GM11168 (cell line): ENCODE results near the gene VWA3B.
"Not testable (repeated sequence)": the region's sequence is repeated elsewhere in the genome, so short reads cannot be mapped to it uniquely, and the experiment has no call there.

Source experiments
- in situ Hi-C: fragments of 300-500 bp; cut with MboI; formaldehyde crosslinking; loops from one replicate; pipeline ENCODE4 v1.12.0; 2022; ENCODE audit warnings: low sequenced_read_pairs; ENCODE audit not compliant: unreplicated experiment

Gene VWA3B

DNA sequence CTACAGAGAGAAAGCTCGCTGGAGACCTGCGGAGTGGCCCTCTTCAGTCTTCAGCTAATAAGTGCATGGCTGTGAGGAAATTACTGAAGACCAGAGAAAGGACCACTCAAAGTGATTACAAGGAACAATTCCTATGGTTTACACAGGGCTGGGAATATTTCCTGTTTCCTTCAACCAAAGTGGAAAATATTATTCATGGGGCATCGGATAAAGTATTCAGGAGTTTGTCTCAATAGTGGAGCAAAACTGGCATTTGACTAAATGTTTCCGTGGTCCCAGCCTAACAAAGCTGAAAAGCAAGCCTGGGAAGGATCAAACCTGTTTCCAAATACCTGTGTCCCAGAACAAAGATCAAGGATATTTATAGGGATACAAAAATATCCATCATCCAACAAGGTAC lies 227.3 kb downstream of the VWA3B start:
- in situ Hi-C loops = no loop called here

DNA sequence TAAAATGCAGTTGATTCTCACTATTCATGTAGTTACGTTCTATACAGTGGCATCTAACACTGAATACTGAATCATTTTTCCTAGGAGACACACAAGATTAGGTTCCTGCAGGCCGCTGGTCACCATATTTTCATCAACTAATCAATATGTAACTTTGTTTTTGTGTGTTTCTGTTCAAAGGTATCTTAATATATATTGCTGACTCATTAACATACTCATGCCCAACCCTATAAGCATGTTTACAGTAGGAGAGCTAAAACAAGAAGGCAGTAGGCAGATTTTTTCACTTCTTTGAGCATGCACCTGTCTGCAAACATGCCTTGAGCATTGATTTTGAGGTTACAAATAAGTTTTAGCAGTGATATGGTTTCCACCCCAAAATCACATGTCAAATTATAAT lies 229.0 kb downstream of the VWA3B start:
- in situ Hi-C loops = no loop called here

DNA sequence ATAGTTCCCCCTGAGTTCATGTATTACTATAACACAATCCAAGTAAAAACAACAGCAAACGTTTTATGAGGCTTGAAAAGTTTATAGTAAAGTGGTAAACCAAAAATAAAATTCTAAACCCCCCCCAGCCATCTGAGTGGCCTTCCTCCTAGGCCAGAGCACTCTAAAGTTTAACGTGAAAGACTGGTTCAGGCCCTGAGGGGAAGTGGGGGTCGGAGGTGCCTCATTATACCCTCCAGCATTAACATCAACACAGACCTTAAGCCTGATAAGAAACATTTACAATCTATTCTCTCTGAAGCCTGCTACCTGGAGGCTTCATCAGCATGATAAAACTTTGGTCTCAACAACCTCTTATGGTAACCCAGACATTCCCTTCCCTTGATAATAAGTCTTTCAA lies 230.2 kb downstream of the VWA3B start:
- in situ Hi-C loops = no loop called here

DNA sequence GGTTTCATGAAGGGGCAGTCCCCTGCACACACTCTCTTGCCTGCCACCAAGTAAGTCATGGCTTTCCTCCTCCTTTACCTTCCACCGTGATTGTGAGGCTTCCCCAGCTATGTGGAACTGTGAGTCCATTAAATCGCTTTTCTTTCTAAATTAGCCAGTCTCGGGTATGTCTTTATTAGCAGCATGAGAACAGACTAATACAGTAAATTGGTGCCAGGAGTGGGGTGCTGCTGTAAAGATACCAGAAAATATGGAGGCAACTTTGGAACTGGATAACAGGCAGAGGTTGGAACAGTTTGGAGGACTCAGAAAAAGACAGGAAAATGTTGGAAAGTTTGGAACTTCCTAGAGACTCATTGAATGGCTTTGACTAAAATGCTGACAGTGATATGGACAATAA lies 233.2 kb downstream of the VWA3B start:
- in situ Hi-C loops = not testable (repeated sequence)

DNA sequence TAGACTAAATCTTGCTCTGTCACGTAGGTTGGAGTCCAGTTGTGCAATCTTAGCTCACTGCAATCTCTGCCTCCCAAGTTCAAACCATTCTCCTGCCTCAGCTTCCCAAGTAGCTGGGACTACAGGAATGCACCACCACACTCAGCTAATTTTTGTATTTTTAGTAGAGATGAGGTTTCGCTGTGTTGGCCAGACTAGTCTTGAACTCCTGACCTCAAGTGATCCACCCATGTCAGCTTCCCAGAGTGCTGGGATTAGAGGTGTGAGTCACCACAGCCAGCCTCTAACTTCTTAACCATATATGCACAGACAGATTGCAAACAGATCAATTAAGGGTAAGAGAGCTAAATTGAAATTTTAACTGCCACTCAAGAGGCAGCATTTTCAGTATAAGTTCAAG lies 237.2 kb downstream of the VWA3B start:
- in situ Hi-C loops = no loop called here

DNA sequence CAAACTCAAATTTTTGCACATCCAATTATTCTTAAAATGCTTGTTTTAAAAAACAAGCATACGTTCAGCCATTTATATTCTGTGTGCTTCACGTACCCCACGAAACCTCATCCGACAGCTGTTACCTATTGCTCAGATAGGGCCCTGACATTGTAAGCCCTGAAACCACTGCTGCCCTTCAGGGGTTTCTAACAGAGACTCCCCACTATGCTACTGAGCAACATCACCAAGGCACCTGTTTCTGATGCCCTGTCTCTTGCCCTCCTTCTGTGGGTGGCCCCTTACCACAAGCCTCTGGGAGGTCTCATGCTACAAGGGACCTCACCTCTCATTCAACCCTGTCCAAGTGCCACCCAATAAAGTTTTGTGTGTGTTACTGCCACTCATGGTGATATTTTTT lies 240.8 kb downstream of the VWA3B start:
- in situ Hi-C loops = no loop called here

DNA sequence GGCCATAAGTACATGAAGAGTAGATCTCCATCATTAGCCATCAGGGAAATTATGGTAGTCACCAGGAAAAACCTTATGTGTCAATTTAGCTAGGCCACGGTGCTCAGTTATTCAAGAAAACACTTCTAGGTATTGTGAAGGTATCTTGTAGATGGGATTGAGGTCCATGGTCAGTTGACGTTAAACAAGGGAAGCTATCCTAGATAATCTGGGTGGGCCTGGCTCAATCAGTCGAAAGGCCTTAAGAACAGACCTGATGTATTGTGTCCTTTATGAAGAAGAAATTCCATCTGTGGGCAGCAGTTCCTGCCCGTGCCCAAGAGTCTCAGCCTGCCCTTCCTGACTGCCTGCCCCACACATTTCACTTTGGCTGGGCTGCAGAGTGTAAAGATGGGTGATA lies 242.6 kb downstream of the VWA3B start:
- in situ Hi-C loops = no loop called here

DNA sequence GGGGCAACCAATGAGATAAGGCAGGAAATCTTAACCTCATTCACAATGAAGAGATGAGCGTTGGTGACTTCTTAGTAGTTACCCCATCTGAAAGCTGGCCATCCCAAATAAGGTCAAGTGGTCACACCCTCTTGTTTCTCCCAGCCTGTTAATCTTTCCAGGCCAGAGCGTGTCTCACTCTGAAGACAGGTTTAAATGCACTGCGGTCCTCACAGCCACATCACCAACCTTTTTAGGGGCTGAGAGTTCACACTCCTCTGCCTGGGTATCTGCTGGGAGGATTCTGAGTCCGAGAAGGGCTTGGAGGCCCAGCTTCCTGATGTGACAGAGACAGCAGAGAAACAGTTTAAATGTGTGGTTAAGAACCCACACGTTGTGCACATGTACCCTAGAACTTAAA lies 246.0 kb downstream of the VWA3B start:
- in situ Hi-C loops = no loop called here

DNA sequence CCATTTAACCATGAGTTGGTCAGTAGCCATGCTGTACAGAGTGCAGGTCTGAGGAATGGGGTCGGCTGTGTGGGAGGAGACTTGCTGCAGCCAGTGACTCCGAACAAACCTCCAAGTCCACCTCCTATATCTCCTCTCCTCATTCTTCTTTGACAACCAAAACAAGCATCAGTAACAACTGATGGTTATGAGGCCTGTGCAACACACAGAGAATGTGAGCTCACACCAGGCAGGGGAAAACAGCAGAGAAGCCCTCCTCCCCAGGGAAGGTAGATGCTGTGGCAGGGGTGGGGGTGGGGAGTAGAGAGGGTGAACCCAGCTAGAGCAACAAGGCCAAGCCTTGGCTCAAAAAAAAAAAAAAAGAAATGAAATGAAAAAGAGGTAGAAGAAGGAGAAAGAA lies 247.0 kb downstream of the VWA3B start:
- in situ Hi-C loops = no loop called here

DNA sequence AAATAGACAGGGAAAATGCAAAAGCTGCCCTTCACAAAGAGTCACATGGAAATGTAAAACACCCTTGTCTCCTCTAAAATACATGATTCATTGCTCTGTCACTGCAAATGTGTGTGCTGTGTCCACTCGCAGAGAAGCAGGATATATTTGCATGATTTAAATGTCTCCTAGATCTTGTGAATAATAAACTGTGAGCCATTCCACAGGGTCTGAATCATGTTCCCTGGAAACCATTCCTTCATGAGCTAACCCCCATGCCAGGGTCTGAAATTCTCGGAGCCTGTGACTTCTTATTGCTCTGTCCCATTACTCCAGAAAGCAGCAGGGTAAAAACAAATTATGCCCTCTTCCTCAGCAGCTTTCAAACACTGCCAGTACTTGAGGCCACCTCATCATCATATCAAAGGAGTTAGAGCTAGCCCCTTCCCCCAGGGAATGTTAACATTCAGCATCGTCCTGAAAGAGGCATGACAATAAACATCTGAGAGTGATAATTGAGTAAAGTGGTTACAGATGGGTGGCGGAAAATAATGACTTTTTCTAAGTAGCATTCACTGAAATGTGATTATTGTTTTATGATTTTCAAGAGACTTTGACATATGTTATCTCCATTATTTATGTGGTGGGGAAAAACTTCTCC lies 247.6 kb downstream of the VWA3B start:
- in situ Hi-C loops = no loop called here

DNA sequence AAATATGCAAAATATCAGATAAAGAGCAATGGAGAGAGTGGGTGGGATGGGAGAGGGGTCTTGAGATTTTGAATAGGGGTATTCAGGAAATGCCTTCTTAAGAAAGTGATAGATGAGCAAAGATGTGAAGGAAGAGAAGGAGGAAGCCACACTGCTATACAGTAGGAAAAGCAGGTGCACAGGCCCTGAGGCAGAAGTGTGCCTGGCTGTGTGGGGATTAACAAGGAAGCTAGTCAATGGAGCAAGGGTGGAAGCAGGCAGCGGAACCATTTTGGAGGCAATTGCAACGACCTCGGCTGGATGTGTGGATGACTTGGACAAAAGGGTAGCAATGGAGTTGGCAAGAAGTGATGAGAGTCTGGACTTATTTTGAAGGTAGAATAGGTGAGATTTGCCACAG lies 248.3 kb downstream of the VWA3B start:
- in situ Hi-C loops = no loop called here

DNA sequence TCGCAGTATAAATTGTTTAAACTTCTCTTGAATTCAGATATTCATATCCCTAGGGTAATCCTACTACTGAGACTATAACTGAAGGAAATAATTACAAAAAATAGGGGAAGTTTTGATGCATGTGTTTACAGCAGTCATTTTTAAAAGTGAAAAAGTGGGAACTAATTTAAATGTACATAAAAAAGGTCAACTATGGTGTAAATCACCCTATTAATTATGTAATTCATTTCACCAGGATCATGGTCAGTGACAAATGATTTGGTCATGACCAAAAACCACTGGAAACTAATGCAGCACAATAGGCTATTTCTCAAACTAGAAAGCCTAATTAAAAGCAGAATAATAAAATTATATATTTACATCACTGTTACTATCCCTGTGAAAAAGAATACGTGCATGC lies 254.3 kb downstream of the VWA3B start:
- in situ Hi-C loops = no loop called here

DNA sequence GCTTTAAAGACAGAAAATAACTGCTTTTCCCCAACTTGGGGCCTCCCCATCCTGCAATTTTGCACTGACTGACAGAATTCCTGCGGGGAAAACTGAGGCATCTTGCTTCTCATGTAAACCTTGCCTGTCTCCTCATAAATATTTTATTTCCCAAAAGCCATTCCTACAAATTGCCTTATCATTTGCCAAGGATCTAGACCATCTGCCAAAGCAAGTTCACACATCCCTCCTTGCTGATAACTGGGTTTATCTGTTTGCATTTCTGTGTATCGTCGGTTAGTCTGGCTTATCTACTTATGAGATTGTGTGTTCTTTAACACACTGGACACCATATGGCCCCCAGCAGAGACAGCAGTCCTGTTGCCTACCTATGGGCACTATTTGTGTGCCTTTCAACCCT lies 256.3 kb downstream of the VWA3B start:
- in situ Hi-C loops = no loop called here

DNA sequence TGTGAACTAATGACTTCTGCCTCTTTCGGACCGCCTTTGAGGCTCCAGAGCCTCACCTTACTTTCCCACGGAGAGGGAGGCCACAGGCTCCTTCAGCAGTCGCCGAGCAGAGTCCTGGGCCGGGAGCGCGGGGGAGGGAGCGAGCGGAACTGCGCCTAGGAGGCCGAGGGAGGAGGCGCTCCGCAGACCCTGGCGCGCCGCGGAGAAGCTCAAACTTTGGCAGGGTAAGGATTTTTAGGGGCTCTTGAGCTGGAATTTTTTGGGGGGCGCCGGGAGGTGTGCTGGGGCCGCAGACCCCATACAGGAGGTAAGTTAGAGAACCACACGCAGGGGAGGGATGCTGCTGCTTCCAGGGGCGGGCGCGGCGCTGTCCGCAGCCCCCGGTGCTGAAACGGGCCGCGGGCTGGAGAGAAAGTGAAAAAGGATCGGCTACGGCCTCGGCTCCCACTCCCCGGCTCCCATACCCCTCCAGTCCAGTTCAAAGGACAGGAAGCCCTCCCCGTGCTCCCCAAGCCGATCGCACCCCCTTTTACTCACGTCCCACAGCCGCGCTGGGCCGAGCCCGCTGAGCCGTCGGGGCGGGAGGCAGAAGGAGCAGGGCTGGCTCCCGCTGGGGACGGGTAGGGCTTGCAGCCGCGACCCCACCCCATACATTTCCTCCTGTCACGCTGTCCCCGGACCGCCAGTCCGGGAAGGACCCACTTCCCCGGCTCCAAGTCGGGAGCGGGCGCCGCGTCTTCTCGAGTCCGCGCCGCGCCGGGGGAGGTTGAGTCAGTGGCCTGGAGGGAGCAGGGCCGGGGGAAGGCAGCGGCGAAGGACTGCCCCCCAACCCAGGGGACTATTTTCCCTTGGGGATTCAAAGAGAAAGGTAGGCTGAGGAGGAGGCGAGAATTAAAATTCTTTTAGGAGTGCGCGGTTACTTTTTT lies 259.6 kb downstream of the VWA3B start, which contains the start of gene CNGA3:
TSS of gene CNGA3 (plus strand) at position 146 of the 926 bp plus-strand sequence. CDS start 23,520 bp downstream, outside the sequence.
- in situ Hi-C loops = no loop called here

DNA sequence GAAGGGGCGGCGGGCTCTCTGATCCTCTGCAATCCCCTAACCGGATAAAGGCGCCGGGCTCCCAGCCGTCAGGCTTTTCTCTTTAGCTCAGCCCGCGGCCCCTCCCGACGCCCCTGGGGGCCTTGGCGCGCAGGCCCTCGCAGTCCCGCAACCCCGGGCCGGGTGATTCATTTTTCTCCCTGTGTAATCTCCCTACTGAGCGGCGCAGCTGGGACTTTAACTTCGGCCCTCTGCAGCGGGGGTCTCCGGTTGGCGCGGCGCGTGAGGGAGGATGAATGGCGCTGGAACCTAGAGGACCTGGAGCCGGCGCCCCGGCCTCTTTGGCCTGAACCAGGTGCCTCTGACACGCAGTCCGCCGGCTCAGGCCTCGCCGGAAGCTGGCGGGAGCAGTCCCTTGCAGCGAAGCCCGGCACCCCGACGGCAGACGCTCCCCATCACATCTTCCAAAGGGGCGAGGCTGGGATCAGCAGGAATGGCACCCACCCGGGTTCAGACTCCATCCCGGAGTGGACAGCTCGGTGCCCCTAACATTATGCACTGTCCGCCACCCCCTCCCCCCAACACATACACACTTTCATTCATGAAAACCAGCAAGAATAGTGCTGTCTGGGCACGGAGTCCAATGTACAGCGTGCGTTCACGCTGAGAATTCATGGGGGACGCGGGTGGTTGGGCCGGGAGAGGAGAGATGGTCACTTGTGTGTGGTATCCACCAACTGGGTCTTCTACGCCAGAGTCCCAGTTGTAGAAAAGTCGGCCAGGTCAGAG lies 260.5 kb downstream of the VWA3B start:
- in situ Hi-C loops = no loop called here

DNA sequence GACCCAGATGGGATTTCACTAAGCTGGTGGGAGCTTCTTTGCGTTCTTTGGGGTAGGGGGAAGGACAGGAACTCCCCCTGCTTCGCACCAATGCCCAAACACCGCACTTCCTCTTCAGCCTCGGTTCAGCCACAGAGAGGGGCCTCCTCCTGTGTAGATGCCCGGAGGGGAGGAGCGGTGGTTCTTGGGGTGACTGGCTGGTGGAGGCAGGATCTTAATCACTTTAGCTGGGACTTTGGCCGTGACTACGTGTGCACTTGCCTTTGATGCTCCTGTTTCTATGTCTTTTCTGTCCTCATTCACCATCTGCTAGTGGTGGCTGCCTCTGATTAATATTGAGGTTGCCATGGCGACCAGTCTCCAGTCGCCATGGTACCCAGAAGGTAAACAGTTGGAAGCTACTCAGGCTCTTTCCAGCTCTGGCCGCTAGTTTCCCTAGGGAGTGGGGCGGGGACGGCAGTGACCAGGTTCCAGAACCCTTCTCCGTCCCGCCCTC lies 261.1 kb downstream of the VWA3B start:
- in situ Hi-C loops = no loop called here

DNA sequence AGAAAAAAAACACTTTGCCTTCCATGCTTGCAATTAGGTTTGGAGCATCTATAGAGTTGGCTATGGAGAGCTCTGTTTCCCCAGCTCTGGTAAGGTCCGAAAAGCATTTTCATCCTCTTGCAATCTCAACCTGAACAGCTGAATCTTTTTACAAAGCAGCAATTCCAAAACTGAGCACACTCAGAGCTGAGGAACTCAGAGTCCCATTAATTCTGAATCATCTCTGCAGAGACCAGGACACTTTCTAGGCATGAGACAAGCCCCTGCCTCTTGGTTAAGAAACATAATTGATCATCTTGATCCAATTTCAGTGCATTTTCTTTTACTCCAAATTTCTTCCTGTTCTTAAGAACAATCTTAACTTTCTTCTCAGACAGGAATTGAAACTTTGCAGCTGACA lies 263.4 kb downstream of the VWA3B start:
- in situ Hi-C loops = no loop called here

DNA sequence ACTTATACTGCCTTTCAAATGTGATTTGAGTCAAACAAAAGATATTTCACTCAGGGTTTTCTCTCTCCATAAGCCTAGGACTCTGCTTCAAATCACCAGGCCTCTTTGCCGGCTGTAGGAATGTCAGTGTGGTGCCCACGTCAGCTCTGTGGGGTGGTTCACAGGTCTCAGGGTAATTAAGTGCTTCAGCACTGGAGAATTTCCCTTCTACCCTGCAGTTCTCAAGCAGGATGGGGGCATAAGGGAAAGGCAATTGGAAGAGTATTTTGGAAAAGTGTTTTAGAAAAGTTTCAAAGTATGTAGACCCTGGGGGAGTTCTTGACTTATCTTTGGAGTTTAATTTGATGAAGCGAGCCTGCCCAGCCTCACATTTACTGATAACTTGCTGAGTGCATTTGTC lies 268.9 kb downstream of the VWA3B start:
- in situ Hi-C loops = no loop called here

DNA sequence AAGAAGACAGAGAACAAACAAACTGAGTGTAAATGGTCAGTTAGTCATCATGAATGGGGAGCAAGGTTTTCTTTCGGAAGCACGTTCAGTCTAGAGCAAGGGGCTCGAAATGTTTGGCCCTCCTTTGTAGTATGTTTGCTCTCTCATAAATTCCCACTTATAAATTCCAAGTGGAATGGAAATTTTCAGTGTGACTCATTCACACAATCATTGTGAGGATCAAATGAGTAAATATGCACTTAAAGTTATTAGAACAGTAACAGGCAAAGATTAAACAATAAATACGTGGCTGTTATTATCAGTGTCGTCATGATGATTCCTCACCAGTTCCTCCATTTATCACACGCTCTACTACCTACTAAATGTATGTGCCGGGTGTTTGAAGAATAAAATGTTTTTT lies 269.8 kb downstream of the VWA3B start:
- in situ Hi-C loops = no loop called here

DNA sequence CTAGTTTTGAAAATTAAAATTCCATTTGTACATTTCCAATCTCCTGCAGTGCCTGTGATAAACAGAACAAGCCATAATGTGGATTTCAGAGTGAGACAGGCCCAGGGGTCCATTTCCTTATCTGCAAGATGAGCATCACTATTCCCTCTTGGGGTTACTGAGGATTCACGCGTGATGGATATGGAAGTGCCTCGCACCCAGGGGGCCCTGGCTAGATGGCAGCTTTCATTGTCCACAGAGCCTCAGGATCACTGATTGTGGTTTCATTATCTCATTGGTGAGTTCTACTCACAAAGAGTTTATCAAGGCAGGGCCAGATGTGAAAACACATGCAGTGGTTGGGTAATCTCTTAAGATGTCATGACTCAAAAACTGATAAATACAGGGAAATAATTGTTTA lies 270.9 kb downstream of the VWA3B start:
- in situ Hi-C loops = no loop called here

DNA sequence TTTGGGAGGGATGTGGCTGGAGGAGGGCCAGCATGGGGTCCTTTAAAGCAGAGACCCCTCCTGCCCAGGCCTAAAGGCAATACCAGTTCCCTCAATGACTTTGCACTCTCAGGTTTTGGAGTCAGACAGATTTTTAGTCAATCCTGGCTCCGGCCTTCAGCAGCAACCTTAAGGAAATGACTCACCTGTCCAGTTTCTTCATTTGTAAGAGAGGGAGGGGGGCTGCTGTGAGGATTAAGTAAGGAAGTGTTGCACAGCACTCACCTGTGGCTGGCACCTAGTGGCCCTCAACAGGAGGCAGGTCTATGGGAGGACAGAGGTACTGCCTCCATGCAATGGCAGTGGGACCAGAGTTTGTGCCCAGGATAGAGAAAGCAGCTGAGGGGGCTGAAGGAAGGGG lies 273.0 kb downstream of the VWA3B start:
- in situ Hi-C loops = no loop called here
